IMR-90 (cell line): Measurements from ENCODE around the gene MIER2. TPM values are rescaled to one million over a fixed set of nuclear protein-coding genes. Genes with fewer than 3 reads are reported as not detected.
A peak's percentile ranks its signal among the peaks of the same experiment; 100 is the strongest.

Source experiments
- ATAC-seq: fragments of 200-7000 bp; cut with Tn5 transposase; 2 replicates; pipeline ENCODE4 v1.9.1; 2020; ENCODE audit warnings: low read depth, mild to moderate bottlenecking, moderate library complexity
- BruUV-seq: library from RNA; stranded (reverse); fragments of 400-500 nt; replicated peaks from 2 replicates; lab custom pipeline; 2021; lab: Mats Ljungman, UMichigan
- CTCF ChIA-PET: fragments of 300-600 bp; formaldehyde crosslinking; extraction: SDS; loops from one replicate; lab custom pipeline; 2021; ENCODE audit warnings: antibody characterized with exemption; lab: Yijun Ruan, JAX
- POLR2A ChIA-PET: fragments of 300-600 bp; sonication (Branson Sonifier 250); formaldehyde crosslinking; loops from one replicate; lab custom pipeline; 2022; ENCODE audit warnings: antibody characterized with exemption; ENCODE audit not compliant: unreplicated experiment; lab: Charles Lee
- DNase-seq: peaks from one replicate; pipeline ENCODE4 v3.0.0; 2013
- H2AFZ ChIP-seq: replicated peaks from 2 replicates; pipeline ENCODE3; 2013; ENCODE audit warnings: low read length, mild to moderate bottlenecking; ENCODE audit not compliant: poor library complexity
- H2AK5ac ChIP-seq: 2 replicates; pipeline ENCODE4 v1.6.1; 2013; ENCODE audit warnings: low read depth, low read length, inconsistent platforms
- H2AK9ac ChIP-seq: replicated peaks from 2 replicates; pipeline ENCODE3; 2013; ENCODE audit warnings: mild to moderate bottlenecking, low read depth, low read length, moderate library complexity; ENCODE audit not compliant: poor library complexity
- H2BK120ac ChIP-seq: 2 replicates; pipeline ENCODE4 v1.6.1; 2013; ENCODE audit warnings: low read depth, low read length, inconsistent platforms
- H2BK15ac ChIP-seq: 3 replicates; pipeline ENCODE4 v1.6.1; 2013; ENCODE audit warnings: low read depth, low read length, inconsistent platforms
- H2BK20ac ChIP-seq: 2 replicates; pipeline ENCODE4 v1.6.1; 2013; ENCODE audit warnings: low read depth, mild to moderate bottlenecking, inconsistent platforms, low read length, moderate library complexity
- H2BK5ac ChIP-seq: 2 replicates; pipeline ENCODE4 v1.6.1; 2013; ENCODE audit warnings: mild to moderate bottlenecking, low read depth, low read length, inconsistent platforms; ENCODE audit not compliant: poor library complexity, severe bottlenecking
- H3K14ac ChIP-seq: replicated peaks from 2 replicates; pipeline ENCODE4 v1.6.1; 2013; ENCODE audit warnings: low read depth, low read length, inconsistent platforms
- H3K18ac ChIP-seq: 2 replicates; pipeline ENCODE4 v1.6.1; 2013; ENCODE audit warnings: low read depth, low read length, control low read depth
- H3K23ac ChIP-seq: 2 replicates; pipeline ENCODE4 v1.6.1; 2013; ENCODE audit warnings: low read depth, low read length, inconsistent platforms
- H3K27ac ChIP-seq: 2 replicates; pipeline ENCODE4 v1.5.1; 2013; ENCODE audit warnings: mild to moderate bottlenecking, control low read depth, low read length; ENCODE audit not compliant: insufficient read depth
- H3K27me3 ChIP-seq: 2 replicates; pipeline ENCODE4 v1.6.1; 2013; ENCODE audit warnings: low read length; ENCODE audit not compliant: control insufficient read depth, insufficient read depth
- H3K36me3 ChIP-seq: 2 replicates; pipeline ENCODE4 v1.6.1; 2013; ENCODE audit warnings: low read length, mixed read lengths; ENCODE audit not compliant: control insufficient read depth, insufficient read depth
- H3K4ac ChIP-seq: 2 replicates; pipeline ENCODE4 v1.6.1; 2013; ENCODE audit warnings: low read depth, low read length, inconsistent platforms
- H3K4me1 ChIP-seq: 2 replicates; pipeline ENCODE4 v1.6.1; 2013; ENCODE audit warnings: low read length, mixed read lengths; ENCODE audit not compliant: control insufficient read depth, insufficient read depth
- H3K4me2 ChIP-seq: 2 replicates; pipeline ENCODE4 v1.6.1; 2013; ENCODE audit warnings: low read depth, mild to moderate bottlenecking, control low read depth, low read length, moderate library complexity
- H3K4me3 ChIP-seq: 2 replicates; pipeline ENCODE4 v1.5.1; 2013; ENCODE audit warnings: low read depth, mild to moderate bottlenecking, control low read depth, low read length, moderate library complexity; ENCODE audit not compliant: insufficient read depth
- H3K56ac ChIP-seq: 2 replicates; pipeline ENCODE4 v1.6.1; 2013; ENCODE audit warnings: low read length, inconsistent platforms; ENCODE audit not compliant: insufficient read depth; ENCODE audit errors: extremely low read depth
- H3K79me1 ChIP-seq, 2 experiments: 2 replicates each; pipeline ENCODE4 v1.6.1; 2013; ENCODE audit warnings: low read length in 2 of 2, inconsistent platforms in 1 of 2, low read depth in 1 of 2
- H3K9ac ChIP-seq: 2 replicates; pipeline ENCODE4 v1.6.1; 2013; ENCODE audit warnings: low read depth, low read length, control low read depth
- H3K9me1 ChIP-seq: 2 replicates; pipeline ENCODE4 v1.6.1; 2013; ENCODE audit warnings: low read length, inconsistent platforms; ENCODE audit not compliant: insufficient read depth
- H3K9me3 ChIP-seq: 2 replicates; pipeline ENCODE4 v1.6.1; 2013; ENCODE audit warnings: low read length; ENCODE audit not compliant: control insufficient read depth, insufficient read depth
- H4K20me1 ChIP-seq: 2 replicates; pipeline ENCODE4 v1.6.1; 2013; ENCODE audit warnings: low read length, inconsistent platforms; ENCODE audit not compliant: insufficient read depth
- H4K5ac ChIP-seq: 2 replicates; pipeline ENCODE4 v1.6.1; 2013; ENCODE audit warnings: mild to moderate bottlenecking, low read depth, low read length, control low read depth
- H4K8ac ChIP-seq, 2 experiments: 2 replicates each; pipeline ENCODE4 v1.6.1; 2013; ENCODE audit warnings: low read depth in 2 of 2, low read length in 2 of 2, control low read depth in 1 of 2, inconsistent platforms in 1 of 2
- H4K91ac ChIP-seq: 2 replicates; pipeline ENCODE4 v1.6.1; 2013; ENCODE audit warnings: low read depth, low read length, inconsistent platforms; ENCODE audit not compliant: insufficient read depth
- BHLHE40 ChIP-seq: fragments of 150-350 bp; IDR thresholded peaks from 2 replicates; pipeline ENCODE4 v1.6.1; 2016; ENCODE audit warnings: mild to moderate bottlenecking, low read depth, low read length
- CEBPB ChIP-seq: IDR thresholded peaks from 2 replicates; pipeline ENCODE4 v1.6.1; 2012; ENCODE audit warnings: low read depth, low read length, improper control_type of control experiment
- CTCF ChIP-seq: conservative IDR thresholded peaks from 2 replicates; pipeline ENCODE4 v1.5.1; 2012; ENCODE audit warnings: mild to moderate bottlenecking, low read depth, low read length, improper control_type of control experiment
- ELK1 ChIP-seq: fragments of 150-350 bp; IDR thresholded peaks from 2 replicates; pipeline ENCODE4 v1.6.1; 2016; ENCODE audit warnings: low read depth, mild to moderate bottlenecking, low read length, moderate library complexity, borderline replicate concordance
- RCOR1 ChIP-seq: IDR thresholded peaks from 2 replicates; pipeline ENCODE4 v1.6.1; 2012; ENCODE audit warnings: mild to moderate bottlenecking, low read length, improper control_type of control experiment; ENCODE audit not compliant: insufficient replicate concordance
- SMC3 ChIP-seq: fragments of 150-350 bp; IDR thresholded peaks from 2 replicates; pipeline ENCODE4 v1.6.1; 2016; ENCODE audit warnings: low read depth, mild to moderate bottlenecking, antibody characterized with exemption, low read length, moderate library complexity
- WGBS, 2 experiments: methylation state at CpG; one replicate each; pipeline versions ENCODE4 v1.1.5 to v1.1.7; 2013; ENCODE audit warnings: missing lambda C conversion rate in 2 of 2; ENCODE audit not compliant: insufficient read length in 1 of 2; ENCODE audit errors: extremely low coverage in 2 of 2; 5-methylcytosine and 5-hydroxymethylcytosine counted together
- dilution Hi-C: fragments of 300-500 bp; cut with HindIII; formaldehyde crosslinking; loops from one replicate; pipeline ENCODE4 v1.14.3; 2018; ENCODE audit warnings: low sequenced_read_pairs; ENCODE audit not compliant: unreplicated experiment
- in situ Hi-C: fragments of 300-500 bp; cut with MboI; formaldehyde crosslinking; loops from 3 replicates; pipeline ENCODE4 v1.14.3; 2019; ENCODE audit warnings: low sequenced_read_pairs, inconsistent platforms, mixed read lengths
- intact Hi-C: fragments of 100-400 bp; cut with micrococcal nuclease; formaldehyde crosslinking; loops from 2 replicates; pipeline ENCODE4 v1.10.0; 2022
- polyA plus RNA-seq, 3 experiments: library from polyadenylated mRNA; depleted of rRNA; stranded (reverse); fragments of >200 nt; gene quantifications; 2 replicates each; pipeline ENCODE4 v1.2.3, GENCODE V29; 2012; ENCODE audit warnings: low replicate concordance in 1 of 3
- total RNA-seq: library from RNA; depleted of rRNA; stranded (reverse); fragments of >200 nt; gene quantifications from 2 replicates; pipeline ENCODE4 v1.2.3, GENCODE V29; 2012

MIER2 gene
- total and polyA plus RNA-seq, 2 of the 4 experiments (the other 2 are of a cell fraction) = 28.0 to 28.4 TPM

GRCh38 chr19:366205-366783 lies 21.7 kb upstream of the MIER2 start:
- H3K56ac ChIP-seq = no peak overlapping the region
- no peak overlapping the region for H2AFZ ChIP-seq
- no peak overlapping the region for H2AK9ac ChIP-seq
- H3K27ac ChIP-seq = no peak overlapping the region
- H4K8ac ChIP-seq = no peak overlapping the region
- no peaks in the 10 kb centered on the region for H3K36me3 ChIP-seq
- H4K20me1 ChIP-seq = no peaks in the 10 kb centered on the region
- no peak overlapping the region for H3K4me2 ChIP-seq
- H4K5ac ChIP-seq = no peak overlapping the region
- CTCF ChIA-PET = no interaction called here
- TF ChIP-seq ELK1 = no peak
- peak; percentile 47; the same call in 1 of the 2 replicates for TF ChIP-seq CEBPB
- no peak for TF ChIP-seq SMC3
- no peak for TF ChIP-seq RCOR1
- TF ChIP-seq CTCF = no peak
- no peak for TF ChIP-seq BHLHE40
- no peak overlapping the region for H3K4ac ChIP-seq
- ATAC-seq = no peak
- no peak overlapping the region for H3K23ac ChIP-seq
- no peak overlapping the region for H2BK120ac ChIP-seq
- peaks cover 30% of the 10 kb centered on the region for H3K27me3 ChIP-seq
- H3K4me1 ChIP-seq = no peaks in the 10 kb centered on the region
- no peak overlapping the region for H3K9ac ChIP-seq
- H3K9me3 ChIP-seq = peaks cover 8% of the 10 kb centered on the region
- H3K4me3 ChIP-seq = no peak overlapping the region
- H3K79me1 ChIP-seq = no peaks in the 10 kb centered on the region
- no peak overlapping the region for H3K18ac ChIP-seq
- no peak overlapping the region for H3K14ac ChIP-seq
- BruUV-seq = no TSS peak
- no peaks in the 10 kb centered on the region for H3K9me1 ChIP-seq
- dilution Hi-C loops (no loop called here), in situ Hi-C loops (no loop called here), intact Hi-C loops (no loop called here)
- 100% methylated on average over 2 of the region's 17 CpGs; no CpG with 5 or more reads in 1 of the 2 experiments for WGBS, 2 experiments
- no peak overlapping the region for H2BK15ac ChIP-seq
- DNase-seq = no peak
- no peak overlapping the region for H2BK20ac ChIP-seq
- H4K91ac ChIP-seq = no peak overlapping the region
- no peak overlapping the region for H2BK5ac ChIP-seq
- H2AK5ac ChIP-seq = no peak overlapping the region
- POLR2A ChIA-PET = no interaction called here
